Body of pancreas (tissue), 4 donors: ENCODE results near the gene GET3.

ENCODE experiments used
- CTCF ChIP-seq, 7 experiments: fragments of 450-650 bp in 4 of 7; fragments of 200-600 bp in 3 of 7; sonication (generic) in 3 of 7; IDR thresholded peaks; one replicate each; pipeline ENCODE4 v1.5.1; 2016 to 2019; ENCODE audit warnings: antibody characterized with exemption in 7 of 7
- POLR2A ChIP-seq, 3 donors: fragments of 450-650 bp; IDR thresholded peaks; one replicate each; pipeline ENCODE4 v1.6.1; 2016; ENCODE audit warnings: antibody characterized with exemption in 3 of 3, mild to moderate bottlenecking in 2 of 3

GRCh38 chr19:12715929-12716328 lies 21.4 kb upstream of the GET3 start:
- TF ChIP-seq POLR2A (IDR thresholded peaks at IDR 0.05) = no peak
- no peak for TF ChIP-seq CTCF (IDR thresholded peaks at IDR 0.05)
